Left lung (tissue), 10 donors: Measurements from ENCODE around the gene KIF3C. TPM values are rescaled to one million over a fixed set of nuclear protein-coding genes. Genes with fewer than 3 reads are reported as not detected.

Source experiments
- ATAC-seq: fragments of 200-7000 bp; cut with Tn5 transposase; one replicate; pipeline ENCODE4 v1.9.1; 2020; ENCODE audit warnings: moderate library complexity
- DNase-seq, 4 donors: peaks; one replicate each; pipeline ENCODE4 v3.0.0-alpha.2; 2013 to 2020
- H3K27ac ChIP-seq, 2 donors: fragments of 200-600 bp; sonication (generic) in 1 of 2; one replicate each; pipeline versions ENCODE4 v1.5.0 to v1.8.0; 2020 to 2021
- H3K27me3 ChIP-seq, 2 donors: fragments of 200-600 bp; sonication (generic) in 1 of 2; one replicate each; pipeline versions ENCODE4 v1.5.0 to v1.8.0; 2020 to 2021
- H3K36me3 ChIP-seq, 2 donors: fragments of 200-600 bp; sonication (generic) in 1 of 2; one replicate each; pipeline versions ENCODE4 v1.5.0 to v1.8.0; 2020 to 2021
- H3K4me1 ChIP-seq, 2 donors: fragments of 200-600 bp; one replicate each; pipeline ENCODE4 v1.8.0; 2021
- H3K4me3 ChIP-seq, 2 donors: fragments of 200-600 bp; sonication (generic) in 1 of 2; one replicate each; pipeline versions ENCODE4 v1.5.0 to v1.8.0; 2020 to 2021; ENCODE audit warnings: mild to moderate bottlenecking in 1 of 2
- H3K9me3 ChIP-seq, 2 donors: fragments of 200-600 bp; sonication (generic) in 1 of 2; one replicate each; pipeline versions ENCODE4 v1.5.0 to v1.8.0; 2020 to 2021
- CTCF ChIP-seq, 2 donors: fragments of 200-600 bp; sonication (generic) in 1 of 2; IDR thresholded peaks; one replicate each; pipeline versions ENCODE4 v1.5.0 to v1.8.0; 2021; ENCODE audit warnings: antibody characterized with exemption in 2 of 2
- intact Hi-C, 2 donors: fragments of 100-400 bp; cut with DNase I; formaldehyde crosslinking; loops; one replicate each; pipeline versions ENCODE4 v1.11.2 to v1.14.2; 2022
- polyA plus RNA-seq, 6 donors: library from polyadenylated mRNA; unstranded; fragments of 120-200 nt; gene quantifications; one replicate each; pipeline ENCODE4 v1.2.1, GENCODE V29; 2013; ENCODE audit not compliant: insufficient read length in 6 of 6
- total RNA-seq, 2 donors: library from RNA; stranded (reverse); fragmentation: NEBNext Ultra II Directional; extraction: Animal tissue kit (Norgen Biotek cat#: 25700); gene quantifications; one replicate each; pipeline ENCODE4 v1.2.1, GENCODE V29; 2021
- donor health status: DM: no; HTN: yes; CAD: no.
- donor health status: DM: no; HTN: no; CAD: no.

KIF3C gene
- total and polyA plus RNA-seq, 8 donors = 5.4 to 23.1 (median 16.7) TPM

GRCh38 chr2:25954199-25954752 lies 28.0 kb downstream of the KIF3C start:
- H3K36me3 ChIP-seq = no peaks in the 10 kb centered on the region
- H3K27me3 ChIP-seq = no peaks in the 10 kb centered on the region
- ATAC-seq (no peak), DNase-seq (no peak)
- peaks cover 0 to 6% of the 10 kb centered on the region in 2 donors for H3K4me1 ChIP-seq
- H3K9me3 ChIP-seq = no peaks in the 10 kb centered on the region
- intact Hi-C loops = loop anchor here in 1 of 2 donors (10.0 kb wide), 1 partner anchor 191 kb away; no protein-coding TSS in a partner anchor
- no peak overlapping the region for H3K27ac ChIP-seq
- no peak overlapping the region for H3K4me3 ChIP-seq
- no peak for TF ChIP-seq CTCF (IDR thresholded peaks at IDR 0.05)

DNA sequence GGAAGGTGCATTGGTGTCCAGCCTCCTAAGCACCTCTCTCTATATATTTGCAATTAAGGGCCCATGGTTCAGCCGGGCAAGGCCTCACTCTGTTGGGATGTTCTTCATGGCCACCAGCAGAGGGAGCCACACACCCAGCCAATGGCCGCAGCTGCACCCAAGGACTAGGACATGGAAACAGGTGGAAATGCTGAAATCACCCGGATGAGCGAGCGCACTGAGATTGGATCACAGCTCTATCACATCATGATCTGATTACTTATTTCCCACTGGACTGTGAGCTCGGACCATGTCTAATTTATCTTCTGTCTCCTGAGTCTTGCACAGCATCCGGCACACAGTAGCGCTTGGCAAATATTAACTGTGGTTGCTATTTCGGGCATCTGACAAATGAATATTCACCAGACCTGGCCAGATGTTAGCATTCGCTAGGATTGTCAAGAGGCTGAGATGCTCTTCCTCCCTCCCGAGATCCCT lies 31.2 kb downstream of the KIF3C start:
- intact Hi-C loops = loop anchor here in 1 of 2 donors (10.0 kb wide), 1 partner anchor 194 kb away; no protein-coding TSS in a partner anchor
- DNase-seq = peak; percentile 57 to 92 (median 82)
- Histone ChIP-seq H3K4me3 (no peak overlapping the region), H3K27me3 (no peaks in the 10 kb centered on the region), H3K36me3 (no peaks in the 10 kb centered on the region), H3K9me3 (no peaks in the 10 kb centered on the region), H3K4me1 (peaks cover 0 to 6% of the 10 kb centered on the region in 2 donors), H3K27ac (no peak overlapping the region)
- TF ChIP-seq CTCF (IDR thresholded peaks at IDR 0.05) = peak; percentile 90 to 95
- peak; percentile 100 for ATAC-seq

GRCh38 chr2:25948437-25948836 lies 33.9 kb downstream of the KIF3C start:
- DNase-seq (no peak), ATAC-seq (no peak)
- intact Hi-C loops = no loop called here
- no peak for TF ChIP-seq CTCF (IDR thresholded peaks at IDR 0.05)
- H3K27ac ChIP-seq = no peak overlapping the region
- no peaks in the 10 kb centered on the region for H3K36me3 ChIP-seq
- H3K4me1 ChIP-seq = peaks cover 0 to 6% of the 10 kb centered on the region in 2 donors
- no peak overlapping the region for H3K4me3 ChIP-seq
- H3K9me3 ChIP-seq = no peaks in the 10 kb centered on the region
- H3K27me3 ChIP-seq = no peaks in the 10 kb centered on the region

GRCh38 chr2:25941042-25941441 lies 41.3 kb downstream of the KIF3C start:
- intact Hi-C loops = no loop called here
- no peak overlapping the region for H3K4me3 ChIP-seq
- H3K36me3 ChIP-seq = no peaks in the 10 kb centered on the region
- DNase-seq (no peak), ATAC-seq (no peak)
- no peak for TF ChIP-seq CTCF (IDR thresholded peaks at IDR 0.05)
- no peak overlapping the region for H3K27ac ChIP-seq
- no peaks in the 10 kb centered on the region for H3K9me3 ChIP-seq
- no peaks in the 10 kb centered on the region for H3K27me3 ChIP-seq
- no peaks in the 10 kb centered on the region for H3K4me1 ChIP-seq

DNA sequence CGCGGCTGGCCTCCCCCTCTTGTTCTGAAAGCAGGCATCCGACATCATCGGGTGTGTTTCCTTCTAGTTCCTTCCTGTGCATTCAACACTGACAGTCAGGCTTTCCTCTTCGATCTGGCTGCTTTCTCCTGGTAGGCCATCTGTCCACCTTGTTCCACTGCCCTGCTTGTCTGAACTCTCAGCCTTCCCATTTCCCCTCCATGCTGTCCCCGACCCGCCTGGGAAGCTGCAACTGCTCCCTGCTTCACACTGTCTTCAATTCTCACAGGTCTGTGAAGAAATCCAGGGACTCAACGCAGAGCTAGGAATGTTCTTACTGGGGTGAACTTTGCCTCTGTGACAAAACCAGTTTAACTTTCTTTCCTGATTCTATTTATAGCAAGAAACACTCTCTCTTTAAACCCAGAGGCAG lies 43.0 kb downstream of the KIF3C start:
- no peaks in the 10 kb centered on the region for H3K4me1 ChIP-seq
- H3K4me3 ChIP-seq = no peak overlapping the region
- no peaks in the 10 kb centered on the region for H3K36me3 ChIP-seq
- H3K27me3 ChIP-seq = no peaks in the 10 kb centered on the region
- no peaks in the 10 kb centered on the region for H3K9me3 ChIP-seq
- H3K27ac ChIP-seq = no peak overlapping the region
- ATAC-seq = no peak
- intact Hi-C loops = no loop called here
- no peak for DNase-seq
- TF ChIP-seq CTCF (IDR thresholded peaks at IDR 0.05) = no peak
